ENCODE measurements around the gene TRABD2B.

DNA sequence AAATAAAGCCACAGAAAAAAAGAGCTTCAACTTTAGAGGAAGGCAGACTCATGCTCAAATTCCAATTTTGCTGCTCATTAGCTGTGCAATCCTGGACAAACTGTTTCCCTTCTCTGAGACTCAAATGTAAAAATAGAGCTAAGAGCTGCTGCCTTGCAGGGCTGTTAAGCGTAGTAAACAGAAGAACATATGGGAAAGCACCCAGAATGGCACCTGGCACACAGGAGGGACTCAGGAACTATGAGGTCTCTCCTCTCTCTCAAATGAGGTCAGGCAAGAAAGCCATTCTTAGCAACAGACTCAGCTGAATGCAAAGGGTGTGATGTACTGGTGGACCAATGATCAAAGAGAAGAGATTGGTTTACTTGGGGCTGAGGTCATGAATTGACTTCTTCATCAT is 61.3 kb downstream of the TRABD2B start:
- TF ChIP-seq, protein P1, sequence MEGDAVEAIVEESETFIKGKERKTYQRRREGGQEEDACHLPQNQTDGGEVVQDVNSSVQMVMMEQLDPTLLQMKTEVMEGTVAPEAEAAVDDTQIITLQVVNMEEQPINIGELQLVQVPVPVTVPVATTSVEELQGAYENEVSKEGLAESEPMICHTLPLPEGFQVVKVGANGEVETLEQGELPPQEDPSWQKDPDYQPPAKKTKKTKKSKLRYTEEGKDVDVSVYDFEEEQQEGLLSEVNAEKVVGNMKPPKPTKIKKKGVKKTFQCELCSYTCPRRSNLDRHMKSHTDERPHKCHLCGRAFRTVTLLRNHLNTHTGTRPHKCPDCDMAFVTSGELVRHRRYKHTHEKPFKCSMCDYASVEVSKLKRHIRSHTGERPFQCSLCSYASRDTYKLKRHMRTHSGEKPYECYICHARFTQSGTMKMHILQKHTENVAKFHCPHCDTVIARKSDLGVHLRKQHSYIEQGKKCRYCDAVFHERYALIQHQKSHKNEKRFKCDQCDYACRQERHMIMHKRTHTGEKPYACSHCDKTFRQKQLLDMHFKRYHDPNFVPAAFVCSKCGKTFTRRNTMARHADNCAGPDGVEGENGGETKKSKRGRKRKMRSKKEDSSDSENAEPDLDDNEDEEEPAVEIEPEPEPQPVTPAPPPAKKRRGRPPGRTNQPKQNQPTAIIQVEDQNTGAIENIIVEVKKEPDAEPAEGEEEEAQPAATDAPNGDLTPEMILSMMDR (IDR thresholded peaks at IDR 0.05): no peak
- TF ChIP-seq POLR2A (IDR thresholded peaks at IDR 0.05): no peak
